Left cardiac atrium (tissue), 4 donors: Measurements from ENCODE around the gene LPIN2. TPM values are rescaled to one million over a fixed set of nuclear protein-coding genes. Genes with fewer than 3 reads are reported as not detected.
"Not testable (repeated sequence)": the region's sequence is repeated elsewhere in the genome, so short reads cannot be mapped to it uniquely, and the experiment has no call there.

ENCODE experiments used
- ATAC-seq, 2 donors: fragments of 200-7000 bp; cut with Tn5 transposase; one replicate each; pipeline ENCODE4 v1.9.1; 2020; ENCODE audit warnings: mild to moderate bottlenecking in 2 of 2, moderate library complexity in 2 of 2
- DNase-seq: peaks from one replicate; pipeline ENCODE4 v3.0.0-alpha.2; 2020
- intact Hi-C, 2 donors: fragments of 100-400 bp; cut with DNase I; formaldehyde crosslinking; loops; one replicate each; pipeline versions ENCODE4 v1.14.1 to v1.15.1; 2022 to 2023
- long read RNA-seq: library from polyadenylated mRNA; unstranded; transcript quantifications from one replicate; pipeline ENCODE4 v2.0.0, GENCODE V29; 2021
- total RNA-seq, 2 donors: library from RNA; stranded (reverse); fragmentation: NEBNext Ultra II Directional; extraction: Animal tissue kit (Norgen Biotek cat#: 25700); gene quantifications; one replicate each; pipeline ENCODE4 v1.2.1, GENCODE V29; 2021
- donor health status: DM: no; HTN: yes; CAD: no.
- donor health status: DM: no; HTN: yes; CAD: no; lungs with severe emphysema.
- donor health status: DM: yes; HTN: yes; CAD: no.
- donor health status: Dilated cardiomyopathy.

Gene LPIN2, protein sequence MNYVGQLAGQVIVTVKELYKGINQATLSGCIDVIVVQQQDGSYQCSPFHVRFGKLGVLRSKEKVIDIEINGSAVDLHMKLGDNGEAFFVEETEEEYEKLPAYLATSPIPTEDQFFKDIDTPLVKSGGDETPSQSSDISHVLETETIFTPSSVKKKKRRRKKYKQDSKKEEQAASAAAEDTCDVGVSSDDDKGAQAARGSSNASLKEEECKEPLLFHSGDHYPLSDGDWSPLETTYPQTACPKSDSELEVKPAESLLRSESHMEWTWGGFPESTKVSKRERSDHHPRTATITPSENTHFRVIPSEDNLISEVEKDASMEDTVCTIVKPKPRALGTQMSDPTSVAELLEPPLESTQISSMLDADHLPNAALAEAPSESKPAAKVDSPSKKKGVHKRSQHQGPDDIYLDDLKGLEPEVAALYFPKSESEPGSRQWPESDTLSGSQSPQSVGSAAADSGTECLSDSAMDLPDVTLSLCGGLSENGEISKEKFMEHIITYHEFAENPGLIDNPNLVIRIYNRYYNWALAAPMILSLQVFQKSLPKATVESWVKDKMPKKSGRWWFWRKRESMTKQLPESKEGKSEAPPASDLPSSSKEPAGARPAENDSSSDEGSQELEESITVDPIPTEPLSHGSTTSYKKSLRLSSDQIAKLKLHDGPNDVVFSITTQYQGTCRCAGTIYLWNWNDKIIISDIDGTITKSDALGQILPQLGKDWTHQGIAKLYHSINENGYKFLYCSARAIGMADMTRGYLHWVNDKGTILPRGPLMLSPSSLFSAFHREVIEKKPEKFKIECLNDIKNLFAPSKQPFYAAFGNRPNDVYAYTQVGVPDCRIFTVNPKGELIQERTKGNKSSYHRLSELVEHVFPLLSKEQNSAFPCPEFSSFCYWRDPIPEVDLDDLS
- total RNA-seq = 10 to 100 TPM; 15.2 to 16.4 TPM
- long read RNA-seq, partial matches to known transcripts = 3 of 5 reads
- long read RNA-seq, other reads (novel, unspliced or antisense) = 2 of 5 reads

GRCh38 chr18:3013024-3013804 lies at the start of gene LPIN2:
LPIN2 (minus strand) TSS chr18:3013144; CDS start chr18:2960840, 52,304 bp downstream.
- DNase-seq (peak; percentile 98), ATAC-seq (peak; percentile 85 to 92)
- intact Hi-C loops = no loop called here

DNA sequence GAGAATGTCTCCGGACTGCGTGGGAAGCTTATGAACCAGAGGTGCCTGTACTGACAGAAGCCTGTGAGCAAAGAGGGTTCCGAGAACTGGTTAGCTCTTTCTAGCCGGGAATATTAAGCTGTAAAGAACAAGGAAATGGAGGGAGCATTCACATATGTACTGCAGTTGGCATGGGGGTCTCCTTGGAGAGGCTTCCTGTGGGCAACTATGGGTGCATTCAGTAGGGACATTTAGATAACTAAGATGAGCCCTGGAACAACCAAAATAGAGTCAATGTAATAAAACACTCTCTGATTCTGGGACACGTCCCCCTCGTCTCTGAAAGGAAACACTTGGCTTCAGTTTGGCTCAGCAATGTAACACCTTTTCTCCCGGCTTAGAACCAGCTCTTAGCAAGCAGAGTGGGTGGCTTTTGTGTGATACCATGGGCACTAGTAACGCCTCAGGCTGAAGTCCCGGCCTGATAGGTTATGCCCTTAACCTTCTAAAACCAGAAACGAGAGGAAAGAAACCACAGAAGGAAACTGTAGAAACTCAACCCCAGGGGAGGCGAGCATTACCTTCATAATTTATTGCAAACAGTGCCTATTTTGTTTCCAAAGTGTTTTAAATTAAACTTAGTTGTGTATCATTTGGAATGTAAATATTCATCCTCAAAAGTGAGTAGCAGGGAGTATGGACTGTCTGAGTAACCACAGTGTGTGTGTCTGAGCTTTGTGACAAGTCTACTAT lies 48.8 kb upstream of the LPIN2 start:
- DNase-seq = no peak
- intact Hi-C loops = loop anchor here (2.0 to 10.0 kb wide), 4 partner anchors 44 to 183 kb away; partner anchors contain the start of gene MYL12A (in 1 of the 2)
- ATAC-seq = peak; percentile 15 to 27

- intact Hi-C loops = loop anchor here (5.0 to 10.0 kb wide), 3 partner anchors 44 to 184 kb away; partner anchors contain the start of gene MYL12A (in 1 of the 2)
- DNase-seq = peak; percentile 50
- ATAC-seq = peak in 1 of 2 donors; percentile 17
Measured at GRCh38 chr18:3060667-3061580, 48.0 kb upstream of the LPIN2 start.

DNA sequence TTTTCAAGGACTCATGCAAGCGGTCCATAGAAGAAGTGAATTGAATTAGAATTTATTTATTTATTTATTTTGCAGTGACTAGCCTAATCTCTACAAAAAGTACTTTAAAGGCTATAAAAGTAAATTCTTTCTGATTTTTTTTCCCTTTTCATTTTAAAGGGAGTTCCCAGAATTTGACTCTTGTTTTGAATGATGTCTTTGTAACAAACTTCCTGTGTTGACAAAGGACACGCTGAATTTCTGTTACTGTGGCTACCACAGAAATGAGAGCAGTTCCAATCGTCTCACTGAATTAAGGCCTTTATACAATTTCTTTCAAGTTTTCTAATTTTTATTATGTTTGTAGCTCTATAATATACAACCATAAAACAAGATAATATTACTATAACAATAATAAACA lies 46.3 kb upstream of the LPIN2 start:
- ATAC-seq (no peak), DNase-seq (no peak)
- intact Hi-C loops = no loop called here

DNA sequence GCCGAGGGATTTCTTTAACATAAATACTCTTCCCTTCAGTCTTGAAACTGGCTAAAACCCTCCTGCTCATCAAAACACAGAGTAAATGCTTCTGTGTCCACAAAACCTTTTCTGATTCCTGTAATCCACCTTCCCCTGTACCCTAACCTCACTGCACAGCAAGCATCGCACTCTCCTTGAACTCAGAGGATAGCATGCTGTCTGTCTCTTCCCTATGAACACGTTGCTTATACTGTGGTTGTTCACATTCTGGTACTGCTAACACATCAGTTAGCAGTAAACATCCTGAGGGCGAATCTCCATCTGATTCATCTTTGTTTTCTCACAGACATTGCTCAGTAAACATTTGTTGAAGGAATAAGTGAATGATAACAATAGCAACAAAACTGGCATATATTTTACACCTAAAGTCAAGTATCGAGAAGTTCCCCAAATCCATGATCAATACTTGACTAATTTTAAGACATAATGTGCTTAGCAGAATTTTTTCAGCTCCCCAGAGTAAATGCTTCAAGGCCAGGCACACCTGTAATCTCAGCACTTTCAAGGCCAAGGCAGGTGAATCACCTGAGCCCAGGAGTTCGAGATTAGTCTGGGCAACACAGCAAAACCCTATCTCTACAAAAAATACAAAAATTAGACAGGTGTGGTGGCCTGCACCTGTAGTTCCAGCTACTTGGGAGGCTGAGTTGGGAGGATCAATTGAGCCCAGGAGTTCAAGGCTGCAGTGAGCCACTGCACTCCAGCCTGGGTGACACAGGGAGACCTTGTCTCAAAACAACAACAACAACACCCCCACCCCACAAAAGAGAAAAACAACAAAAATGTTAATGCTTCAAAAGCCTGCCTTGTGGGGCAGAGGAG lies 45.6 kb upstream of the LPIN2 start:
- intact Hi-C loops = no loop called here
- DNase-seq = no peak
- no peak for ATAC-seq

DNA sequence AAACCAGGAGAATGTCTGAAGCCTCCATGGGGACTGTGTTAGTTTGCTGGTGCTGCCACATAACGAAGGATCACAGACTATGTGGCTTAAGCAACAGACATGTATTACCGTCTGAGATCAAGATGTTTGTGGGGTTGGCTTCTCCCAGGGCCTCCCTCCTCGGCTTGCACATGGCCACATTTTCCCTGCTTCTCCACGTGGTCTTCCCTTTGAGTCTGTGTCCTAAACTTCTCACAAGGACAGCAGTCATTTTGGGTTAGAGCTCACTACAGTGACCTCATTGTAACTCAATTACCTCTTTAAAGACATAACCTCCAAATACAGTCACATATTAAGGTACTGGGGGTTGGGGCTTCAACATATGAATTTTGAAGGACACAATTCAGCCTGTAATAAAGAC lies 44.6 kb upstream of the LPIN2 start:
- DNase-seq (no peak), ATAC-seq (no peak)
- intact Hi-C loops = no loop called here

GRCh38 chr18:3056311-3056710 lies 43.4 kb upstream of the LPIN2 start:
- DNase-seq = no peak
- ATAC-seq = no peak
- intact Hi-C loops = no loop called here

DNA sequence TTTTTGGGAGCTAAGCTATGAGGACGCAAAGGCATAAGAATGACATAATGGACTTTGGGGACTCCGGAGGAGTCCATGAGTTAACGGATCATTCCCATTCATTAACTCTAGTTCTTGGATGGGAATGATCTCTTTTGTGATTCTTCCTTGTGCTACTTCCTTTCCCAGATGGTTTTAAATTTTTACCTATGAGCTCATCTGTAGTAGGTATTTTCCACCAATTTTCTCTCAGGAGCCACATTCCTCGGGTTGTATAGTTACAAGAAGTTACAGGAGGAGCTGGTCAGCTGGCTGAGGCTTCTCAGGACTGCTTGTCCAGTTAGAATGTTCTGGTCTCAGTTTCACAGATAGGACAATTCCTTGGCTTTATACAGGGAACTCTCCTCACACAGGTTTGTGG lies 42.9 kb upstream of the LPIN2 start:
- intact Hi-C loops = no loop called here
- no peak for DNase-seq
- ATAC-seq = no peak

DNA sequence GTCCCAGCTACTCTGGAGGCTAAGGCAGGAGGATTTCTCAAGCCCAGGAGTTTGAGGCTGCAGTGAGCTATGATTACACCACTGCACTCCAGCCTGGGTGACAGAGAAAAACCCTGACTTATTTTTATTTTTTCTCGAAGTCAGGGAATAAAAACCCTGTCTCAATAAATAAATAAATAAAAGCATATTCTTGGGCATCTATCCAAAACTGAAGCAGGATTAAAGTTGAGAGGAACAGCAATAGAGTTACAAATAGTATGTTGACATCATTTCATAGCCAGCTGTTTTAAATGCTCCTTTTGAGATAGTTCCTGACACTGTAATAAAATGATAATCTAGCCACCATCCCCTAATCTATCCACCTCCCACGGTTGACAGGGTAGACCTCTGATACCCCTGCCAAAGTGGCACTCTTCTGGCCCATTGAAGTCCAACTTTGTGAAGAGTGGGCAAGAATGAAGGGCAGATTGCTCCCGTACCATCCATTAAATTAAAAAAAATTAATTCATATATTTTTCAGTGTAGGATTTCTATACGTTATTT lies 42.3 kb upstream of the LPIN2 start:
- peak in 1 of 2 donors; percentile 36 for ATAC-seq
- no peak for DNase-seq
- intact Hi-C loops = no loop called here

DNA sequence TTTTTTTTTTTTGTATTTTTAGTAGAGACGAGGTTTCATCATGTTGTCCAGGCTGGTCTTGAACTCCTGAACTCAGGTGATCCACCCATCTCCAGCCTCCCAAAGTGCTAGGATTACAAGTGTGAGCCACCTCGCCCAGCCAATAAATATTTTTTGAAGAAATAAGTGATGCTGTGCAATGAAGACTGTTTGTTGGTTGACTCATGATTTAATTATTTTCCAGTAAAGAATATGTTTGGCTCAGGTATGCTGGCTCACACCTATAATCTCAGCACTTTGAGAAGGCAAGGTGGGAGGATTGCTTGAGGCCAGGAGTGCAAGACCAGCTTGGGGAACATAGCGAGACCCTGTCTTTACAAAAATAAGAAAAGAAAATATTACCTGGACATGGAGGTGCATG lies 41.8 kb upstream of the LPIN2 start:
- DNase-seq = no peak
- ATAC-seq = no peak
- intact Hi-C loops = no loop called here

DNA sequence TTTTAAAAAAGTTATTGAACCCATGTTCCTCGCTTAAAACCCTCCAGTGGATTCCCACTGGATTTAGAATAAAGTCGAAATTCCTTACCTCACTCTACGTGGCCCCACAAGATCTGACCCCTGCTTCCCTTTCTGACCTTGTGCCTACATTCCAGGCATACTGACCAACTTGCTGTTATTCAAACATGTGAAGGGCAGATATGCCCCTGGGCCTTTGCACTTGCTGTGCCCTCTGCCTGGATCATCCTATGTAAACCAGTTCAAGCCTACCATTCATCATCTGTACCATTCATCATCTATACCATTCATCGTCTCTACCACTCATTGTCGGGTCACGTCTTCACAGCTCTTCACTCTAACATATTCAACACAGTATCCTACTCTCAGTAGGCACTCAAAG lies 41.3 kb upstream of the LPIN2 start:
- intact Hi-C loops = no loop called here
- ATAC-seq = no peak
- no peak for DNase-seq

DNA sequence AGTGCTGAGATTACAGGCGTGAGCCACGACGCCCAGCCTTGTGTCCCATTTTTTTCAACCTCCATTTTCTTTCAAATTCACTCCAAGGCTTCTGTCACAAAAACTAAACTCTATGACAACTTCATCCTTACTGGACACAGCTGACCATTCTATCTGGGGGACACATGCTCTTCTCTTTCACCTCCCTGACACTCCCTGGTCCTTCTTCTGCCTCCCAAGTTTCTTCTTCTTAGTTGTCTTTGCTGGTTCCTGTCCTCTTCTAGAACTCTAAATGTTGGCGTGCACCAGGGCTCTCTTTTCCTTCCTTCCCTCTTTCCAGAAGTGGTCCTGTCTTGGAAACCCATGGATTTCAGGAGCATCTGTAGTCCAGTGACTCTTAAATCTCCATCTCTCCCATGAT lies 40.1 kb upstream of the LPIN2 start:
- DNase-seq = no peak
- no peak for ATAC-seq
- intact Hi-C loops = no loop called here

DNA sequence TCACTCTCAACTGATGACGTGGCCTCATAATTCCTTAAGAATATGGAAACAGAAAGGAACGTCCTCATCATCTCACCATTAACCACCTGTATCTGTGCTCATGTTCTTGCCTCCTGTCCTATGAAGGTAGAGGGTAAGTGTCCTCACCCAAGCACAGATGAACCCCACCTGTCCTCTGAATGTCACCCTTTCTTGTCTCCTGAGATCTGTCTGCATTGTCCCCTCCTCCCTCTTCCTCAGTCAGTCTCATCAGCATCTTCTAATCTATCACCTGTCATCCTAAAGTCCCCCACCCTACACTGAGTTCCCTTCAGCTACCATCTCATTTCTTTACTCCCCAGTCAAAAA lies 39.4 kb upstream of the LPIN2 start:
- ATAC-seq (no peak), DNase-seq (no peak)
- intact Hi-C loops = no loop called here

- no peak for DNase-seq
- no peak for ATAC-seq
- intact Hi-C loops = no loop called here
Measured at GRCh38 chr18:3051718-3052410, 38.9 kb upstream of the LPIN2 start.

- ATAC-seq, DNase-seq, intact Hi-C loops: not testable (repeated sequence)
Measured at GRCh38 chr18:3049897-3050454, 37.0 kb upstream of the LPIN2 start.
